Left renal cortex interstitium (tissue), 4 donors: Measurements from ENCODE around the gene SGCE. TPM values are rescaled to one million over a fixed set of nuclear protein-coding genes. Genes with fewer than 3 reads are reported as not detected.
"Not testable (repeated sequence)": the region's sequence is repeated elsewhere in the genome, so short reads cannot be mapped to it uniquely, and the experiment has no call there.

Source experiments
- DNase-seq, 4 donors: peaks; one replicate each; pipeline ENCODE4 v3.0.0-alpha.2; 2013; ENCODE audit warnings: low read depth in 4 of 4, low spot score in 2 of 4, missing footprints in 1 of 4
- polyA plus RNA-seq, 4 donors: library from polyadenylated mRNA; unstranded; fragments of 120-200 nt; gene quantifications; one replicate each; pipeline ENCODE4 v1.2.1, GENCODE V29; 2013; ENCODE audit not compliant: insufficient read length in 4 of 4

SGCE gene, protein sequence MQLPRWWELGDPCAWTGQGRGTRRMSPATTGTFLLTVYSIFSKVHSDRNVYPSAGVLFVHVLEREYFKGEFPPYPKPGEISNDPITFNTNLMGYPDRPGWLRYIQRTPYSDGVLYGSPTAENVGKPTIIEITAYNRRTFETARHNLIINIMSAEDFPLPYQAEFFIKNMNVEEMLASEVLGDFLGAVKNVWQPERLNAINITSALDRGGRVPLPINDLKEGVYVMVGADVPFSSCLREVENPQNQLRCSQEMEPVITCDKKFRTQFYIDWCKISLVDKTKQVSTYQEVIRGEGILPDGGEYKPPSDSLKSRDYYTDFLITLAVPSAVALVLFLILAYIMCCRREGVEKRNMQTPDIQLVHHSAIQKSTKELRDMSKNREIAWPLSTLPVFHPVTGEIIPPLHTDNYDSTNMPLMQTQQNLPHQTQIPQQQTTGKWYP
- 100 to 1,000 TPM in 2 of 4 donors, 10 to 100 TPM in 2; 89.0 to 111 (median 95.7) TPM for polyA plus RNA-seq

DNA sequence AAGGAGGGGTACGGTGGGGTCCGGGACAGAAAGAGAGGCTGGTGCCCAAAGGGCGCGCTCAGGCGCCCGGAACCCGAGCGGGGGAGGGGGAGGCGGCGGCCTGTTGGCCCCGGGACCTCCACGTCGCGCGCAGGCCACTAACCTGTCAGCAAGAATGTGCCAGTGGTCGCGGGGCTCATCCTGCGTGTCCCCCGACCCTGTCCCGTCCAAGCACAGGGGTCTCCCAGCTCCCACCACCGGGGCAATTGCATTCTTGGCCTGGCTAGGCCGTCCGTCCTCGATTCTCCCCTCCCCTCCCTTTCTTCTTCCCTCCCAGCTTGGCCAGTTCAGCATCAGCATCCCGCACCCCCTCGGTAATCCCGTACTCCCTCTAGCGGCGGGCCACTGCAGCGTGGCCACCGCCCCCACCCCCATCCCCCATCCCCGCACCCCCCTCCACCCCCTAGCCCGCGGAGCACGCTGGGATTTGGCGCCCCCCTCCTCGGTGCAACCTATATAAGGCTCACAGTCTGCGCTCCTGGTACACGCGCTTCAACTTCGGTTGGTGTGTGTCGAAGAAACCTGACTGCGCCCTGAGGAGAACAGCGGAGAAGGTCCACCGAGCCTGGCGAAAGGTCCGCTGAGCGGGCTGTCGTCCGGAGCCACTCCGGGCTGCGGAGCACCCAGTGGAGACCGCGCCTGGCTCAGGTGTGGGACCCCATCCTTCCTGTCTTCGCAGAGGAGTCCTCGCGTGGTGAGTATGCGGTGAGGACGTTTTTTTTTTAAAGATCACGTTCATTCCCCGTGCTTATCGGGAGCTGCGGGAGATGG, at the start of gene SGCE:
Gene SGCE (minus strand): TSS at position 286 of the 810 bp plus-strand sequence. CDS start 35 bp downstream, at position 251.
- DNase-seq, result peak; percentile 61 to 69 (median 64)

DNA sequence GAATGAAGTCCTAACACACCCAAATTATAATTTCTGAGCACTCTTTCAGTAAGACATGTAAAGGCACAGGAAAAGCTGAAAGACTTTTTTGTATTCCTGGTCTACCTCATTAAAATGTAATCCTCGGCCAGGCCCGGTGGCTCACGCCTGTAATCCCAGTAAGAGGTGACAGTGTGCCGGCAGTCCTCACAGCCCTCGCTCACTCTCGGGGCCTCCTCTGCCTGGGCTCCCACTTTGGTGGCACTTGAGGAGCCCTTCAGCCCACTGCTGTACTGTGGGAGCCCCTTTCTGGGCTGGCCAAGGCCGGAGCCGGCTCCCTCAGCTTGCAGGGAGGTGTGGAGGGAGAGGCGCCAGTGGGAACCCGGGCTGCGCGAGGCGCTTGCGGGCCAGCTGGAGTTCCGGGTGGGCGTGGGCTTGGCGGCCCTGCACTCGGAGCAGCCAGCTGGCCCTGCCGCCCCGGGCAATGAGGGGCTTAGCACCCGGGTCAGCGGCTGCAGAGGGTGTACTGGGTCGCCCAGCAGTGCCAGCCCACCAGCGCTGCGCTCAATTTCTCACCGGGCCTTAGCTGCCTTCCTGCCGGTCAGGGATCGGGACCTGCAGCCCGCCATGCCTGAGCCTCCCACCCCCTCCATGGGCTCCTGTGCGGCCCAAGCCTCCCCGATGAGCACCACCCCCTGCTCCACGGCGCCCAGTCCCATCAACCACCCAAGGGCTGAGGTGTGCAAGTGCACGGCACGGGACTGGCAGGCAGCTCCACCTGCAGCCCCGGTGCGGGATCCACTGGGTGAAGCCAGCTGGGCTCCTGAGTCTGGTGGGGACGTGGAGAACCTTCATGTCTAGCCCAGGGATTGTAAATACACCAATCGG, 49.5 kb upstream of the SGCE start:
- not testable (repeated sequence) for DNase-seq

DNA sequence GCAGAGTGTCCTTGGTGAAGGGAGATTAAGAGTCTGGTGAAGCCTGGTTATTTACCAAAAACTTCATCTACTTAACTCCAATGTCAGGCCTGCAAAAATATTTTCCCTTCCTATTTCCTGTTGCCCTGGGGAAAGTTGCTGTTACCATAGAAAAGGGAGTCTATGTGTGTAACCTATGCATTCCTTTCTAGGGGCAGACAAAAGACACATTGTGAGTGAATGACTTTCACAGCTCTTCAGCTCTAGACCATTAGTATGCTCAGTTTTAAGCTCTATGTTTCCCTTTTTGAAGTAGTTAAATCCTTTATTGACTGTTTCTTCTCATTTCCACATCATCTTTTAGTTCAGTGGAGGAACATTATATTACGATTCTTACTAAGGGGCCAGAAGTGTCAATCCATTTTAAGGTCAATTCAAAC, 45.6 kb upstream of the SGCE start:
- DNase-seq, result peak in 2 of 4 donors; percentile 31 to 54

DNA sequence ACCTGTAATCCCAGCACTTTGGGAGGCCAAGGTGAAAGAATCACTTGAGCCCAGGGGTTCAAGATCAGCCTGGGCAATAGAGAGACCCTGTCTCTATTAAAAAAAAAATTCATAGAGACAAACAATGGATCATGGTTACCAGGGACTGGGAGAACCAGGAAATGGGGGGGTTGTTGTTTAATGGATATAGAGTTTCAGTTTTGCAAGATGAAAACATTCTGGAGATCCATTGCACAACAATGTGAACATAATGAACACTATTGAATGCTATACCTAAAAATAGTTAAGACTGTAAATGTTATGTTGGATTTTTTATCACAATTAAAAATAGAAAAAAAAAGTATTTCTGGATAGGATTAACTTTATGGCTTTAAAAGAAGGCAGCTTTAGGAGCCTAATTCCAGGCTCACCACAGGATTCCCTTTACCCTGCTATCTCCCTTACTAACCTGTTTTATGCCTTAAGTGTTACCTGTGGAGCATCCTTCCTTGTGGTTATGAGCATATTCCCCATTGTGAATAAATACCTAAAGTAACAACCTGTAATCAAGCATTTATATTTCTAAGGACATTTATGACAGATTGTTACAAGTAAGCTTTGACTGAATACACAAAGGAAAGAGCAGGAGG, 45.1 kb upstream of the SGCE start:
- no peak for DNase-seq

DNA sequence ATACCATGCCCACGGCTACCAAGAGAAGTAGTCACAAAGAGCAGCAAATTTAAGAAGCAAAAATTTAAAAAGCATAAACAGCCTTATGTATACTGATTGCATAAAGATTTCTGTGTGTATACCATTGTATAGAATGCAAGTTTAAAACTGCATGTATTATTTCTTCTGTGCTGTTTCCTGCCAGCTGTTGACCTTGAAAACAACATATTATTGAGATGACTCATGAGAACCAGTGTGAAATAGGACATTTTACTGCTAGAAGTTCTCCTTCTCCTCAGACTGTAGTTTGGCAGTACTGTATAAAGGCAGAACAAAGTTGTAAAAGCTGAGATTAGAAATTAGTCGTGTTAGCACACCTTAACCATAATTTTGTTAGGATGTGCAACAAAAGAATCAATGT, 42.3 kb upstream of the SGCE start:
- peak in 1 of 4 donors; percentile 37 for DNase-seq

DNA sequence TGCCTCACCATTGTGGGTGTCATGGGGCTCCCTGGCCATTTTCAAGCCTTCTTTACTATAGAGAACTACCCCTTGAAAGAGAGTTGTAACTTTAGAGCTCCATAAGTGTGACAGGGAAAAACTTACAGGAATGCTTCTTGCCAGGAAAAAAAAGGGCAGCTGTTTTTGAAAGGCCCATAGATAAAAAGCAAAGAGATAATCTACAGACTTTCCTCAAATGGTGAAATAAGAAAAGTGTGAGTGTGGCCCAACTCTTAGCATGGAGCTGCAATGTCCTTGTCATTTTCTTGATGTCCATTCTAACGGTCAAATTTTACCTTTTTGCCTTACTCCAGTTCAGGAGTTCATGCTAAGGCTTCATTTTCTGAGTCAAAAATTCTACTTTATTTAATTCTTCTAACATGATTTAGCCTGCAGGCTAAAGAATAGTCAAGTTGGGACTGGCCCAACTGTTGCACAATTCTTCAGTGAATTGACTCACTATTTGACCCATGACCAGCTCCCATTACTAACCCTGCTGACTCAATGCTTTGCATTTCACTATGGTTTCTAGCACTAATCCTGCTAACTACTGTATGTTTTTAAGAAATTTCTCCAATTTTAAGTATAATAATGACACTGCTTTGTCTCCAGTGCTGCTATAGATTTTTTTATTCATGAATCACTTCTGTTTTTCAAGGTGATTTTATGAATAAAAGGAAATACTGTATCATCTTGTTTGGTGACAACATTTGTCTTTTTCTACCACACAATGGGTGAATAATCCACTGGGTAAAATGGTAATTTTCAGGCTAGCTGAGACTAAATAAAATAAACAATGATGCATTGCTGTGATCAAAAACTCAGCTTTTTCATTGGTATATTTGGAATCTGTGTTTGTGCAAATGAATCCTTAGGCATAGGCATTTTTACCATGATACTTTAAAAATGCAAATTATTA, 41.4 kb upstream of the SGCE start:
- no peak for DNase-seq

DNA sequence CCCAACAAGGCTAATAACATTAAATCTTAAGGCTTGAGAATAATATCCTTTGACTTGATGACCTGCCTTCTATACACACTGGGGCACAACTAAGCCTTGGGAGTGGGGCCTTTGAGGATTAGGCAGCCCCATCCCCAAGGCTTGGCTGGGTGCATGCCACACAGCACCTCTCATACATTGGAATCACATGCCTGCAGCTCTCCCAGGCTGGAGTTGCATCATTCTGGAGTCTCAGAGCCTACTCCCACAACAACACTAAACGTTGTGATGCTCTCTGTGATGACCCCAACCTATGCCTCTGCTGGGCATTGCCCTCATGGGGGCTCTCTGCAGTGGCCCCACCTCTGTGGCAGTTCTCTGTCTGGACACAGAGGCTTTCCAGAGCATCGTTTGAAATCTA, 31.9 kb upstream of the SGCE start:
- DNase-seq, result no peak

DNA sequence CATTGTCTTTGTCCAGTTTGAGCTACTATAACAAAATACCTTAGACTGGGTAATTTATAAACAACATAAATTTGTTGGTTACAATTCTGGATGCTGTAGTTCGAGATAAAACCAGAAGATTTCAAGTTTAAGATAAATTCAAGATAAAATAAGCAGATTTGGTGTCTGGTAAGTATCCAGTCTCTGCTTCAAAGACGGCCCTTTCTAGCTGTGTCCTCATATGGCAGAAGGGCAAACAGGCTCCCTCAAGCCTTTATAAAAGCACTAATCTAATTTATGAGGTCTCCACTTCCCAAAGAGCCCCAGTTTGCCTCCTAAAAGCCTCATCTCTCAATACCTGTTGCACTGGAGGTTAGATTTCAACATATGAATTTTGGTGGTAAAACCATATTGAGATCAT, 31.1 kb upstream of the SGCE start:
- no peak for DNase-seq

DNA sequence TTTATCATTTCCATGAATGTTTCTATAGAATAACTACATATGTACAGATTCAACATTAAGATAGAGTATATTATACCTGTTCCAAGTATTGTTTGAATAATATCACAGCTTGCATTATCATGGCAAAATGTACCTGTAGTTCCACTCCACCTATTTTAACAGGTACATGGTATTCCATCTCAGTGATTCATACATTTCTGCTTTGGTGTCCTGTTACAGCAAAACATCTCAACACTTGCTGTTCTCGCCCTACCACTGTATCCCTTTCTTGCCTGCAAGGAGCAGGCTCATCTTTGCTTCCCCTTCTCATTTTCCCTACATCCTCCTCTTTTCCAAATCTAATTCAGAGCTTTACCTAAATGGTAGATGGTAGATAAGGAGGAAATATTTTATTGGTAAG, 27.1 kb upstream of the SGCE start:
- DNase-seq, result no peak

DNA sequence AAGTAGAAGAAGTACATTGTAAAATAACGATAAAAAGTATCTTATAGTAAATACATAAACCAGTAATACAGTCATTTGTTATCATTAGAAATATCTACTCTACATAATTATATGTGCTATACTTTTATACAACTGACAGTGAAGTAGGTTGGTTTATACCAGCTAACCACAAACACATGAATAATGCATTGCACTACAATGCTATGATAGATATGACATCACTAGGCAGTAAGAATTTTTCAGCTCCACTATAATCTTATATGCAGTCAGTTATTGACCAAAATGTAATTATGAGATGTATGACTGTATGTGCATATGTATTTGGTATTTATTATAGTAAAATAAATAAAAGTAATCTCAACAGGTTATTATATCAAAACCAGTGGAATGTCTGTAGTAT, 23.4 kb upstream of the SGCE start:
- no peak for DNase-seq

DNA sequence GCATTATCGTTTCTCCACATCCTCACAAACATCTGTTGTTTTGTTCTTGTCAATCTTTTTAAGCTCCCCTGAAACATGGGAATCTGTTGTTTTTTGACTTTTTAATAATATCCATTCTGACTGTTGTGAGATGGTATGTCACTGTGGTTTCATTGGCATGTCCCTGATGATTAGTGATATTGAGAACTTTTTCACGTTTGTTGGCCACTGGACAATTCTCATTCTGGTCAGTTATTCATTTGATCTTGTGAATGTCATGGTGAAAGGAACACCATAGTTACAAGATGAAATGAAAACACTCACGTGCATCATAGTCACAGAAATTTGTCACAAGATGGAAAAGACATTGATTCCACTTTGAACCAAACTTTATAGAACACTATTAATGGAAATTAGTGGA, 20.5 kb upstream of the SGCE start:
- no peak for DNase-seq

DNA sequence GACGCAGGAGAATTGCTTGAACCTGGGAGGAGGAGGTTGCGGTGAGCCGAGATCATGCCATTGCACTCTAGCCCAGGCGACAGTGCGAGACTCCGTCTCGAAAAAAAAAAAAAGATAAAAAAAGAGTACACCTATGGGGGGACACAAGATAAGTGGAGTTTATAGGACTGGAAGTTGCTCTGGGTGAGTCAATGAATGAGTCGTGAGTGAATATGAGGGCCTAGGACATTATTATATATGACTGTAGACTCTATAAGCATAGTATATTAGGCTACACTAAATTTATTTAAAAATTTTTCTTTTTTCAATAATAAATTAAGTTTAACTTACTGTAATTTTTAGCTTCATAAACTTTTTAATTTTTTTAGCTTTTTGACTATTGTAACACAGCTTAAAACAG, 19.4 kb upstream of the SGCE start:
- no peak for DNase-seq

DNA sequence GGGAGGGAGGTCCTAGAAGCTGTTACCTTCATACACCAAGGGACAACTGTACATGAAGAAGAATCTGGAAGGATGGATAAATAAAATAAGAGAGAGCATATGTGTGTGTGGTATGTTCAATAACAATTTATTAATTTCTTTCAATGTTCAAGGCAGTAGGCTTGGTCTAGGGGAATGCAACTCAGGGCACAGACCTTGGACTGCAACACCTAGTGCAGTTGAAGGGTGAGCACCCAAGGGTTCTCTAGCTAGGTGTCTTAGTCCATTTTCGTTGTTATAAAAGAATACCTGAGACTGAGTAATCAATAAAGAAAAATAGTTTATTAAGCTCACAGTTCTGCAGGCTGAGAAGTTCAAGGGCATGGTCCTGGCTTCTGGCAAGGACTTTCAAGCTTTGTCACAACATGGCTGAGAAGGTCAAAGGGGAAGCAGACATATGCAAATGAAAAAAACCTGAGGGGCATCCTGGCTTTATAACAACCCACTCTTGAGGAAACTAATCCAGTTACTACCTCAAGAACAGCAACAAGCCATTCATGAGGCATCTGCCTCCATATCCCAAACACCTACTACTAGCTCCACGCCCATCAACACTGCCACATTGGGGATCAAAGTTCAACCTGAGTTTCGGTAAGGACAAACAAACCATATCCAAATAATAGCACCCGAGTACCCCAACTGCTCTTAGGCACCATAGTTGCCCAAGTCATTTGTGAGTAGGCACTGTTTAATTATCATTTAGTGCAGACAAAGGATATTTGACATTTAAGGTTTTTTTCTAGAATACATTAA, 15.7 kb upstream of the SGCE start:
- no peak for DNase-seq

DNA sequence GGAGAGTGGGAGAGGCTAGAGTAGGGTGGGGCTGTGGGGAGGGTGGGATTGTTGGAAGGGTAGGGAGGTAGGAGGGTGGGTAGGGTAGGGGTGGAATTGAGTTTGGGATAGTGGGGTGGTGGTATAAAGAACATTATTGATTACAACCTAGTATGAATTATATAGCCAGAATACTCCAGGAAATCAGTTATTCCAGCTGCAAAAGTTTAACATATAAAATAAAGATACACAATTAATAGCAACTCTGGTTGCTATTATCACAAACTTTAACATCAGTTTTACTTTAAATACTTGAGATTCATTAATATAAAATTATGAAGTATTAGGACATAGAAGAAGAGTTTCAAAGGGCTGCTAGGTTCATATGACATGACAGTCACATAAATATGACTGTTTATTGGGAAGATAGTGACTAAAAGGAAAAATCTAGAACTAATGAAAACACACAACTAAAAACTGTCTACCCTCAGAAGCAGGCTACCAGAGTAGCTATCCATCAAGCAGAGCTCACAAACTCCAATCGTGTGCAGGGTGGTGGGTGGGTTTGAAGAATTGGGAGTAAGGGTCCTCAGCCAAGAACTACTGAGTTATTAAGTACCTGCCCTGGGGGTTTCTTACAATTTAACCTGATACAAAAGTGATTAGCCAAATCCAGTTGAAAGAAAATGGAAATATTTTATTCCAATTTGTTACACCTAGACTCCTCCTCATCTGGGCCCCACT, 14.0 kb upstream of the SGCE start:
- DNase-seq, result no peak

DNA sequence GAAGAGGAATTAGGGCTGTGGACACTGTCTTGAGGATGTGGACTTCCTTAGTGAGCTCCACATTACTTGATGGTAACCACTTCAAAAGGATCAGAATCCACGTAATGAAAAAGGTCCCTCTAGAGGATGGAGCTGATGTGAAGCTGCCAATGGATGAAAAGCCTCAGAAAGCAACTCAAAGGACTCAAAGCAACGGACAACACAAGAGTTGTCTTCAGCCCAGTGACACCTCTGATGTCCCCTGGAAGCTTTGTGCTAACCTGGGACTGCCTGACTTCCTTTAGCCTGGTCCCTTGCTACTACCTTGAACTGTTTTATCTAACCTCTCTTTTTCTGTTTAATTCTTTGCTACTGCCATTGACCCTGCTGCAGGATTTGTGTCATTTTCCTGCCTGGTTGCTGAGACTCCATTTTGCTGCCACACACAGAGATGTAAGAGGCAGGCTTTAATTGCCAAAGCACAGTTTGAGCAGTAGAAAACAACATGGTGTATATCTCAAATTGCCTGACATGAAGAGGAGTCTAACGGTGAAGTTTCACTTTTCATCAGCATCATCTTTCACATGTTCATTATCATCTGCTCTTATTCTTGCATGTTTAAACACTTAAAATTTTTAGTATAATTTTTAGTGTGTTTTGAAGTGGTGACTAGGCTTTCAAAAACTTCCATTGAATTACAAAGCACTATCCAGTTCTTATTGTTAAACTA, 11.1 kb upstream of the SGCE start:
- no peak for DNase-seq

DNA sequence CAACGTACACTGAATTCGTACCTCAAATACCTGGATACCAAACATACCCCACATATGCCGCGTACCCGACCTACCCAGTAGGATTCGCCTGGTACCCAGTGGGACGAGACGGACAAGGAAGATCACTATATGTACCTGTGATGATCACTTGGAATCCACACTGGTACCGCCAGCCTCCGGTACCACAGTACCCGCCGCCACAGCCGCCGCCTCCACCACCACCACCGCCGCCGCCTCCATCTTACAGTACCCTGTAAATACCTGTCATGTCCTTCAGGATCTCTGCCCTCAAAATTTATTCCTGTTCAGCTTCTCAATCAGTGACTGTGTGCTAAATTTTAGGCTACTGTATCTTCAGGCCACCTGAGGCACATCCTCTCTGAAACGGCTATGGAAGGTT, 9.5 kb upstream of the SGCE start:
- DNase-seq, result no peak

DNA sequence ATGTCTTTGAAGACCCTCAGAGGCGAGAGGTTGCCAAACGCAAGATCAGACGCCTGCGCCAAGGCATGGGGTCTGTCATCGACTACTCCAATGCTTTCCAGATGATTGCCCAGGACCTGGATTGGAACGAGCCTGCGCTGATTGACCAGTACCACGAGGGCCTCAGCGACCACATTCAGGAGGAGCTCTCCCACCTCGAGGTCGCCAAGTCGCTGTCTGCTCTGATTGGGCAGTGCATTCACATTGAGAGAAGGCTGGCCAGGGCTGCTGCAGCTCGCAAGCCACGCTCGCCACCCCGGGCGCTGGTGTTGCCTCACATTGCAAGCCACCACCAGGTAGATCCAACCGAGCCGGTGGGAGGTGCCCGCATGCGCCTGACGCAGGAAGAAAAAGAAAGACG, 8.1 kb upstream of the SGCE start:
- no peak for DNase-seq
